ENCODE results near the gene SSRP1. TPM values are rescaled to one million over a fixed set of nuclear protein-coding genes. Genes with fewer than 3 reads are reported as not detected.

The SSRP1 gene
- total RNA-seq, 1 donor from 2014 or later: 79.5 TPM

GRCh38 chr11:57357310-57357709 is 21.6 kb upstream of the SSRP1 start:
- H4K20me1 ChIP-seq (ENCODE audit: insufficient read depth, low read length): no peaks in the 10 kb centered on the region
- H3K79me2 ChIP-seq (ENCODE audit: insufficient read depth, low read length): no peaks in the 10 kb centered on the region
- H2AFZ ChIP-seq (ENCODE audit: low read depth, low read length): no peak overlapping the region
- DNase-seq (ENCODE audit: low read depth) (no peak), FAIRE-seq (no peak)
- peaks cover 14% of the 10 kb centered on the region for H3K27me3 ChIP-seq (ENCODE audit: insufficient read depth, low read length)
- no peaks in the 10 kb centered on the region for H3K4me1 ChIP-seq (ENCODE audit: insufficient read depth, low read length)
- peaks cover 3% of the 10 kb centered on the region for H3K36me3 Mint-ChIP-seq (ENCODE audit: low read depth, unreplicated experiment)
- H3K36me3 ChIP-seq (ENCODE audit: insufficient read depth, low read length): no peaks in the 10 kb centered on the region
- TF ChIP-seq CTCF (IDR thresholded peaks at IDR 0.05; ENCODE audit: insufficient read depth, low read depth, low read length): no peak
- TF ChIP-seq EZH2 (IDR thresholded peaks at IDR 0.05; ENCODE audit: insufficient read depth, low read length): no peak
- H3K4me2 ChIP-seq (ENCODE audit: low read length): no peak overlapping the region
- H3K4me3 ChIP-seq (ENCODE audit: insufficient read depth, low read depth, low read length): no peak overlapping the region
- H3K27me3 Mint-ChIP-seq (ENCODE audit: low read depth, unreplicated experiment): peaks cover 30% of the 10 kb centered on the region
- no peak overlapping the region for H3K9ac ChIP-seq (ENCODE audit: low read length)
- H3K4me3 Mint-ChIP-seq (ENCODE audit: unreplicated experiment): no peak overlapping the region
- H3K27ac ChIP-seq (ENCODE audit: low read depth, low read length): no peak overlapping the region
- no peaks in the 10 kb centered on the region for H3K4me1 Mint-ChIP-seq (ENCODE audit: low read depth, unreplicated experiment)
- no peak overlapping the region for H3K27ac Mint-ChIP-seq (ENCODE audit: unreplicated experiment)
- H3K9me3 ChIP-seq (ENCODE audit: insufficient read depth, low read depth, low read length): no peaks in the 10 kb centered on the region
- peaks cover 4% of the 10 kb centered on the region for H3K9me3 Mint-ChIP-seq (ENCODE audit: unreplicated experiment)

- no peaks in the 10 kb centered on the region for H3K4me1 ChIP-seq (ENCODE audit: insufficient read depth, low read length)
- DNase-seq (ENCODE audit: low read depth): no peak
- H3K9ac ChIP-seq (ENCODE audit: low read length): no peak overlapping the region
- H4K20me1 ChIP-seq (ENCODE audit: insufficient read depth, low read length): no peaks in the 10 kb centered on the region
- no peak overlapping the region for H3K27ac Mint-ChIP-seq (ENCODE audit: unreplicated experiment)
- H3K4me1 Mint-ChIP-seq (ENCODE audit: low read depth, unreplicated experiment): no peaks in the 10 kb centered on the region
- H3K4me2 ChIP-seq (ENCODE audit: low read length): no peak overlapping the region
- H3K4me3 Mint-ChIP-seq (ENCODE audit: unreplicated experiment): no peak overlapping the region
- peaks cover under 1% of the 10 kb centered on the region for H3K36me3 Mint-ChIP-seq (ENCODE audit: low read depth, unreplicated experiment)
- peaks cover 2% of the 10 kb centered on the region for H3K9me3 Mint-ChIP-seq (ENCODE audit: unreplicated experiment)
- no peak overlapping the region for H2AFZ ChIP-seq (ENCODE audit: low read depth, low read length)
- H3K79me2 ChIP-seq (ENCODE audit: insufficient read depth, low read length): no peaks in the 10 kb centered on the region
- peaks cover 26% of the 10 kb centered on the region for H3K27me3 Mint-ChIP-seq (ENCODE audit: low read depth, unreplicated experiment)
- no peaks in the 10 kb centered on the region for H3K36me3 ChIP-seq (ENCODE audit: insufficient read depth, low read length)
- peaks cover 14% of the 10 kb centered on the region for H3K27me3 ChIP-seq (ENCODE audit: insufficient read depth, low read length)
- FAIRE-seq: no peak
- no peak overlapping the region for H3K4me3 ChIP-seq (ENCODE audit: insufficient read depth, low read depth, low read length)
- peaks cover 4% of the 10 kb centered on the region for H3K9me3 ChIP-seq (ENCODE audit: insufficient read depth, low read depth, low read length)
- no peak overlapping the region for H3K27ac ChIP-seq (ENCODE audit: low read depth, low read length)
- TF ChIP-seq EZH2 (IDR thresholded peaks at IDR 0.05; ENCODE audit: insufficient read depth, low read length) (no peak), CTCF (IDR thresholded peaks at IDR 0.05; ENCODE audit: insufficient read depth, low read depth, low read length) (no peak)
These were observed 20.6 kb upstream of the SSRP1 start for GRCh38 chr11:57356268-57356667.

- FAIRE-seq (no peak), DNase-seq (ENCODE audit: low read depth) (no peak)
- H3K36me3 Mint-ChIP-seq (ENCODE audit: low read depth, unreplicated experiment): no peaks in the 10 kb centered on the region
- H3K9me3 Mint-ChIP-seq (ENCODE audit: unreplicated experiment): peaks cover 3% of the 10 kb centered on the region
- peaks cover 19% of the 10 kb centered on the region for H3K27me3 Mint-ChIP-seq (ENCODE audit: low read depth, unreplicated experiment)
- Histone ChIP-seq H3K79me2 (ENCODE audit: insufficient read depth, low read length) (no peaks in the 10 kb centered on the region), H3K27me3 (ENCODE audit: insufficient read depth, low read length) (peaks cover 12% of the 10 kb centered on the region), H3K27ac (ENCODE audit: low read depth, low read length) (no peak overlapping the region), H3K9ac (ENCODE audit: low read length) (no peak overlapping the region), H3K9me3 (ENCODE audit: insufficient read depth, low read depth, low read length) (peaks cover 10% of the 10 kb centered on the region), H3K4me3 (ENCODE audit: insufficient read depth, low read depth, low read length) (no peak overlapping the region), H2AFZ (ENCODE audit: low read depth, low read length) (no peak overlapping the region), H3K4me1 (ENCODE audit: insufficient read depth, low read length) (no peaks in the 10 kb centered on the region), H4K20me1 (ENCODE audit: insufficient read depth, low read length) (no peaks in the 10 kb centered on the region), H3K4me2 (ENCODE audit: low read length) (no peak overlapping the region), H3K36me3 (ENCODE audit: insufficient read depth, low read length) (no peaks in the 10 kb centered on the region)
- no peaks in the 10 kb centered on the region for H3K4me1 Mint-ChIP-seq (ENCODE audit: low read depth, unreplicated experiment)
- TF ChIP-seq EZH2 (IDR thresholded peaks at IDR 0.05; ENCODE audit: insufficient read depth, low read length) (no peak), CTCF (IDR thresholded peaks at IDR 0.05; ENCODE audit: insufficient read depth, low read depth, low read length) (no peak)
- H3K27ac Mint-ChIP-seq (ENCODE audit: unreplicated experiment): no peak overlapping the region
- peak overlapping the region; percentile 34 for H3K4me3 Mint-ChIP-seq (ENCODE audit: unreplicated experiment)
These were observed 19.0 kb upstream of the SSRP1 start for GRCh38 chr11:57354699-57355098.
